LHCN-M2 (cell line): ENCODE data around the gene HMSD. TPM values are rescaled to one million over a fixed set of nuclear protein-coding genes. Genes with fewer than 3 reads are reported as not detected.

ENCODE experiments used
- DNase-seq: peaks from one replicate; pipeline ENCODE4 v3.0.0-alpha.2; 2012; ENCODE audit warnings: low read depth
- total RNA-seq: library from RNA; depleted of rRNA; stranded (reverse); fragments of >200 nt; gene quantifications from 2 replicates; pipeline ENCODE4 v1.2.3, GENCODE V29; 2014

HMSD gene
- total RNA-seq, 1 experiment from 2014 or later, result not detected

GRCh38 chr18:63956755-63957154 is 7.7 kb downstream of the HMSD start:
- DNase-seq, result peak; percentile 56

DNA sequence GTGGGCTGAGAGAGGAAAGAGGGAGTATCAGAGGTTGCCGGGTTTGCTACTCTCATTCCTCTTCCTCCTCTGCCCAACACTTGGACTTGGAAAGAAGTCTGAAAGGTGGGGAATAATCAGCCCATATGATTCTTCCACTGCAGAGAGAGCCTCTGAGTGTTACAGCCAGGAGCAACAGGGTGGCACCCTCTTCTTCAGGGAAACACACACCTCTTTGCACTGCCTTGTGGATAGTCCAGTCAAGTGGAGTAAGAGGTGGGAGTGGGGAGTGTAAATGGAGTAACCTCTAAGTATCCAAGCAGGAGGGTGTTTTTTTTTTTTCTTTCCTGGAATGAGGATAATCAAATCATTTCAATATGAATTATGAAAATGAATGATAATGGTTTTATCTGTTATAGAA is 11.8 kb downstream of the HMSD start:
- no peak for DNase-seq

GRCh38 chr18:63961435-63961980 is 12.4 kb downstream of the HMSD start:
- peak; percentile 40 for DNase-seq

- DNase-seq, result peak; percentile 24
These were observed 13.0 kb downstream of the HMSD start for GRCh38 chr18:63962137-63962536.

DNA sequence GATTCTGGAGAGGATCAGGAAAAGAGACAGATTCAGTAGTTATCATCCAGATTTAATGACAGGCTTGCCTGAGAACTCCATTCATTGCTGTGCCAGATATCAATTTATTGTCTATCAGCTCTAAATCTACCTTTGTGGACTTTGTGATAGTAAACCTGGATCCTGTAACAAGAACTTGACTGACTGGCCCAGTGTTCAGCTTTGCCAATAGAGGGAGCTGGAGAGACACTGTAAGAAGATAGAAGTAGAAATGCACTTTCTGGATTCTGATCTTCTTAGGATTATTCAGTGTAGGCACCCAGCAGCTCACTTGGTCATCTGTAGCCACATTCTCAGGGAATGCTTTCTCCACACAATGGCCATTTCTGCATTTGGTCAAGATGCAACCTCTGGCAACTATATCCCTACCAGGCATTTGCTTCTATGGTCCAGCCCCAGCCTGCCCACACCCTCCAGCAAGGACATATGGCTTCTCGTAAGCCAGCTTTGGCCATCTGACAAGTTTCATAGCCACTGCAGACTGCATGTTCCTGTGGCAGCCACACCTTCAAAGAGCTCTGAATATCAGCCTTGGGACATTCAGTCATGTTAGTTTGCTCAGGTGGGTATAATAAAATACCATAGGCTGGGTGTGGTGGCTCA is 14.6 kb downstream of the HMSD start:
- peak; percentile 59 for DNase-seq

GRCh38 chr18:63964908-63965307 is 15.8 kb downstream of the HMSD start:
- DNase-seq, result no peak

DNA sequence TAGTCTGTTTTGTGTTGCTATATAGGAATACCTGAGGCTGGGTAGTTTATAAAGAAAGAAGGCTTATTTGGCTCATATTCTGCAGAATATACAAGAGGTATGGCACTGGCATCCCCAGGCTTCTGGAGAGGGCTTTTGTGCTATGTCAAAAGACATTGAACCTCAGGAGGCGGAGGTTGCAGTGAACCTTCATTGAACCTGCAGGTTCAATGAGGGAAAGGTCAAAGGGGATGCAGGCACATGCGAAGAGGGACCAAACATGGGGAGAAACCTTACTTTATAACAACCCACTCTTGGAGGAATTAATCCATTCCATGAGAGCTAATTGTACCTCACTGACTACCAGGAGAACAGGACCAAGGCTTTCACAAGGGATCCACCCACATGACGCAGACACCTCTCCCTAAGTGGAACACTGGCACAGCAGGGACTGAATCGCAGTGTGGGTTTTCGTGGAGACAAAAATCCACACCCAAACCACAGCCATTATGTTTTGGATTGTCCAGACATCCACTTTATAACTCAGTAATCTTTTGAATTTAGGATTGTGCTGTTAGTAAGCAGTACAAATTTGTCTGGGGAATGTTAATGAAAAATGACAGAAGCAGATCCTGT is 16.7 kb downstream of the HMSD start:
- no peak for DNase-seq

GRCh38 chr18:63969942-63970808 is 21.1 kb downstream of the HMSD start, which contains the start of gene SERPINB8:
Gene SERPINB8 (plus strand): TSS chr18:63970081. CDS start chr18:63978309, 8,228 bp downstream.
- peak; percentile 89 for DNase-seq

- no peak for DNase-seq
These were observed 21.7 kb downstream of the HMSD start for GRCh38 chr18:63970809-63971205.

DNA sequence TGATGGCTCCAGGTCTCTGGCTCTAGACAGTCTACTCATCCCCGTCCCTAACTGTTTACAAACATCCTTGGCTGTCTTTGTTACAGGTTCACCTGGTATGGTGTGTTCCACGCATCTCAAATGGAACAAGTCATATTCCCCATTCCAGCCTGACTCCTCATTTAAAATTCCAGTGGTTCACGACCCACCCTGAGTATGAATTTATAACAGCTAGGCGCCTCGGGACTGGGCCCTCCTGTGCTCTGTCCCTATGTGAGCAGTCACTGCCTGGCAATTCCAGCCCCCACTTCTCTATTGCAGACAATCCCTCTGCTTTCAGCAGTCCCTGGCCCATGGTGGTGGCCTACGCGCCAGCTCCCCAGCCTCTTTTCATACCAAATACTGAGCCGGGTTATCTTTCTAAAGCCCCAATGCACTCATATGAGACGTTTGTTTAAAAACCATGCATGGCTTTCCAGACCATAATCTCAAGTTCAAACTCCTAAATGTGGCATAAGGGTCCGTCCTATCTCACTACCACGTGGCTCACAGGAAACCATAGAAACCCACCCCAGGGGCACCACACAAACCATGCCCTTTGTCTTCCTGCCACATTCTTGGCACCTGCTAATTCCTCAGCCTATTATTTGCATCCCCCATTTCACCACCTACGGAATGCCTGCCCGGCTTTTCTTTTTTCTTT is 22.4 kb downstream of the HMSD start:
- no peak for DNase-seq

GRCh38 chr18:63972002-63972376 is 22.9 kb downstream of the HMSD start:
- DNase-seq, result no peak

DNA sequence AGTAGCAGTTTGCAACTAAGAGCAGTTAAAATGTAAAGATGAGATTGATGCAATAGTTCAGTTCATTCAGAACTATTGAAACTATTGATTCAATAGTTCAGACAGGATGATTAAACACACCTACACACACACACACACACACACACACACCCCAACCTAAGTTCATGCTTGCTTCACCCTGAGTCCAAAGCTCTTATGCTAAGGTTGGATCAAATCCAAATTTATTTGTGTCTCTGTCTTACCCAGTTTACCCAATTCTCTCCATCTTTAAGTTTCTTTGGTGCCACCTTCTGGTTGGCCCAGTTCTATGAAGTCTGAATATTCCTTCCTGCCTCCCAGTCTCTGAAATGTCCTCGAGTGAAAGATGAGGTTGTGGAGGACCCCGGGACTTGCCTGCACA is 25.9 kb downstream of the HMSD start:
- peak; percentile 43 for DNase-seq

DNA sequence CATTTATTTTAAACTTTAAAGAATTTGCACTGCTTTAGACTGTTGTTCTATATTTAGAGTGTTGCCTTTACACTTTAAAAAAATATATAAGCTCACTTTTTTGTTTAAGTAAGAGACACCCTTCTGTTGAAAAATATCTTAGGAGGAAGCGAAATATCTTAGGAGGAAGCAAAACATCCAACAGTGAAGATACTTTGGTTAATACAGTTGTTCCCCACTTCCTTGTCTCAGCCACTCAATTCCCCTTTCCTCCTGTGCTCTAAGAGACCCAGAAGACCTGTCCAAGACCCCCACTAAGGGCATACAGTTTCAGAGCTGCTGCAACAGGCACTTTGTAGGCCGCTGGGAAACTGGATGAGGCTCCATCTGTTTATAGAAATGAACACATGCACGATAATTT is 26.5 kb downstream of the HMSD start:
- DNase-seq, result no peak

DNA sequence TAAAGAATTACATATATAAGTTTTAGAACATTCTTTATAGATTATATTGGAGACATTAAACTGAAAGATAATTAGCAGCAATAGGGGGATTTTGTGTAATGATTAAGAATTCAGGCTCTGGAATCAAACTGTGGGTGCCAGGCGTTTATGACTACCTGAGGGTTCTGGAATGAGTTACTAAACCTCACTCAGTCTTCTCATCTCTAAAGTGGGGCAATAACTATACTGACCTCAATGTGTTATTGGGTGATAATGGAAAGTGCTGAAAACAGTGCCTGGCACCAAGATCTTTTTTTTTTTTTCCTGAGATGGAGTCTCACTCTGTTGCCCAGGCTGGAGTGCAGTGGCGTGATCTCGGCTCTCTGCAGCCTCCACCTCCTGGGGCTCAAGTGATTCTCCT is 27.9 kb downstream of the HMSD start:
- DNase-seq, result no peak

GRCh38 chr18:63979409-63979920 is 30.4 kb downstream of the HMSD start:
- DNase-seq, result peak; percentile 56

DNA sequence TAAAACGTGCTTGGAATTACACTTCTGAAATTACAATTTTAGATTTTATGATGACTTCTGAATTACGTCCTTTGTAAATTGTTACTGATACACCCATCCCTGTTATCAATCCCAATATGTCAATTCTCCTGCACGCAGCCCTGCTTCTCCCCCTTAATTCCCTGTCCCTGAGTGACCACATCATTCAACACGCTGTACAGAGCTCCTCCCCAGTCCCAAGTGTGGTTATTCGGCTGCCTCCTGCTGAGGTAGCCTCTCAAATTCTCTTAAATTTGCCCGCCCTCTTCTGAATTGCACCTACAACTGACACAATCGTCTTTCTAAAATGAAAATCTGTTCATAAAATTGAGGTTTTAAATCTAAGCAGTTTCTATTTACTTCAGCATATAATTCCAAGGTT is 30.9 kb downstream of the HMSD start:
- no peak for DNase-seq

DNA sequence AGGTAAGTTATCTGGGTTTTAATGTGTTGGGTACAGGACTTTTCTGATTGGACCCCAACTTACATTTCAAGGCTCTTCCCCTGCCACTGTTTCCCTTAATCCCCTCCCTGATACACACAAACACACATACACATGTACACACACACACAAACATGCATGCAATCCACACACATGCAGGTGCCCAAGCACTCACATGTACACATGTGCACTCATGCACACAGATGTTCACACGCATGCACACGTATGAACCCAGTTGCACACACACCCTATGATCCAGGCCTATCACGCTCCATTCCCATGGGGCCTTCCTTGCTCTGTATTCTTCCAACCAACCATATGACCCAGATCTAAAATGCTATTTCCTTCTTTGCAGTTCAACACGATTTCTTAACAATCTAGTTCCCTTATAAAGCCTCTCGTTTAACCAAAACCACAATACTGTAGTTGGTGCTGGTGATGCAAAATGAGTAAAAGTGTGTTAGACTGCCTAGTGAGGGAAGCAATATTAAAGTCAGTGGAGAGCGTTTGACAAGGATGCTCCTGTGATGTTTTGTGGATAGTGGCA is 31.9 kb downstream of the HMSD start:
- no peak for DNase-seq

DNA sequence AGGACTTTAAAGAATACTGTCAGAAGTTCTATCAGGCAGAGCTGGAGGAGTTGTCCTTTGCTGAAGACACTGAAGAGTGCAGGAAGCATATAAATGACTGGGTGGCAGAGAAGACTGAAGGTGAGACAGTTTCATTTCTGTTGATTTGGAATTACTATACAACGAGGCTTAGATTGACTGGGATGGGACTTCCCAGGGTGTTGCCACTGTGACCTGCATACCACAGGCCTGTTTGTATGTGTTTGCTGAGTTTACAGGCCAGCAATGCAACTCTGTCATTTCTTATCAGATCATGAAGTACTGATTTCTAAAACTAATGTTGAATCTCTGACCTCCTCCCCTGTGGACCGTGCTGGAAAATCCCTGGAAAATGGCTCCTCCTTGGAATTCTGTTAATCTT is 32.6 kb downstream of the HMSD start:
- no peak for DNase-seq

DNA sequence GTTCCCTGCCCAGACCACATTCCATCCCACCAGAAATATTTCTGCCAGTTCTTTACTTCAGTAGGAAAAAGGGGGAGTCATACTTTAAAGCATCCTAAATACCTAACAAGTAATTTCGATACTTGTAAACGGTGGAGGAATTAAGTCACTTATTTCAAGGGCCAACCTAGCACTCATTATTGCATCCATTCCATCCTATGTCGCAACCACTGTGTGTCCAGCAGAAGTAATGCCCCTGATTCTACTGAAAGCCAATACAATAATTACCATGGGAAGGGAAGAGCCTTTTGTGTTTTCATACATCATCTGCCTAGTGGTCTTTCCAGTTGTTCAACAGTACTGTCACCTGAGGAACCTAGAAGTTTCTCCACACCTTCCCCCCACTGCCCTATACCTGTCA is 33.3 kb downstream of the HMSD start:
- DNase-seq, result no peak

GRCh38 chr18:63986885-63987284 is 37.8 kb downstream of the HMSD start:
- DNase-seq, result no peak

DNA sequence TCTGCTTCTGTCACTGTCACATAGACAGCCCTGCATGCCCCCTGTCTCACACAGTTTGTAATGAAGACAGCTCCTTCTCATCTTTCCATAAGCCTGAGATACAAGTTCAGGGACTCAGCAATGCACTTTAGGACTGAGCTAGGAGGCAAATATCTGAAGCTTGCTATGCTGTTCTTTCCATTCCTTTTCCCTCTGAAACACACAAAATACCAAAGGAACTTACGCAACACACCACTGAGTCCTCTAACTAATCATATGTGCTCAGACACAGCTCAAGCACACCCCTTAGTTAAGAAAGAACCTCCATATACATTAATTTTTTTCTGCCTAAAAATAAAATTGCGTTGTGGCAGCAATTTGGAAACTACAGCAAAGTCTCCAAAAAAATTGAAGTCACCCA is 38.6 kb downstream of the HMSD start:
- DNase-seq, result no peak
